GM18907 (cell line): ENCODE results near the gene LIMCH1.

Experiments
- ATAC-seq: cut with Tn5 transposase; IDR thresholded peaks from one replicate; pipeline ENCODE4 v1.9.1; 2021; ENCODE audit warnings: mild to moderate bottlenecking, moderate library complexity; ENCODE audit not compliant: unreplicated experiment

The LIMCH1 gene

DNA sequence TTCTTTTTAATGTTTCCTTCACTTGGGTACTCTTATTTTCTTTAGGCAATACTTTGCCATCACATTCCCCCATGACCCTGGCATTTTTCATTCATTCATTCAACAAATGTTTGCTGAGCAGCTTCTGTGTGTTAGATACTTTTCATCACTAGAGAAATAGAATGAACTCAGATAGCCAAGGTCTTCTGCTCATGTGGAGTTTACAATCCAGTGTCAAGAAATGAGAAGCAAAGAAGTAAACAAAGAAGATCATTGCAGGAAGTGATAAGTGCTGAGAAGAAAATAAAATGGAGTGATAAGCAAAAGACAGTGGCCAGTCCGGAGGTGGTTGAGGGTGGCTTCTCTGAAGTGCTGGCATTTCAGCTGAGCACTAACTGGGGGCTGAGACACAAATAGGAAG, 63.1 kb downstream of the LIMCH1 start:
- no peak for ATAC-seq

DNA sequence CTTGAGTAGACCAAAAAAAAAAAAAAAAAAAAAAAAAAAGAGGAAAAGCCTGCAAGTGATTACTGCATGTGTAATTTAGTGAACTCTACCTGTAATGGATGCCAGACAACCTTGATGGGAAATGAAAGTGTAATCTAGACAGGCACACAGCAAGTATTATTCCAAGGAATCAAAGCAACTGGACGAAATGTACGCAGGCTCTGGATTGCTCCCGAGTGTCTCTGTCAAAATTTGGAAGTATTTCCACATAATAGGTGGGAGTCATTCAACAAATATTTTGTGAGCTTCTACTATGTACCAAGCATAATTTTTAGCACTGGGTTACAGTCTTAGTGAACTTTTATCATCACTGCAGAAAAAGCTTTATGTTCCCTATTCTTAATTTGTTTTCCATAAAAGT, 64.2 kb downstream of the LIMCH1 start:
- no peak for ATAC-seq

DNA sequence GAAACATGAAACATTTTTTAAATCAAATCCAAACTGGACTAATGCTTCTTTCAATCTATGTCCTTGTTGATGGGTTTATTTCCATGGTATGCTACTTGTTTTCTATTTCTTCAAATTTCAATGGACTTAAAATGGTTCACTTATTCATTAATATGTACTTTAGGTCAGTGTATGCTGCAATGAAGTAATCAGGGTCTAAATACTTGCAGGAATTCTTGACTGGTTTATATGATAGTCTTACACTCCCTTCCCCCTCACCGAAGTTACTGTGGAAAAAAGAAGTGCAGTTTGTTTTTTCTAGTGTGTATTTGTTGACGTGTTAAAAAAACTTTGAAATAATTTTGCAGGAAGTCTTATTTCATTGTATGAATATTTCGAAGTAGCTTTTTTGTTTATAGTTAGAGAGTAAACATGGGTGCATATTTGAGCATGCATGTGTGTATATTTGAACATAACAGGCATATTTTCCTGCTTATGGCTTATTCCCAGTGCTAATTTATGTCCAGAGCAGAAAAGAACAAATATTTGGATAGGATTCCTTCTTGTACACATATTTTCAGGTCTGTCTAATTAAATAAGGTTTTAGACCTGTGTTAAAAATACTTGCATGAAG, 65.0 kb downstream of the LIMCH1 start:
- no peak for ATAC-seq

DNA sequence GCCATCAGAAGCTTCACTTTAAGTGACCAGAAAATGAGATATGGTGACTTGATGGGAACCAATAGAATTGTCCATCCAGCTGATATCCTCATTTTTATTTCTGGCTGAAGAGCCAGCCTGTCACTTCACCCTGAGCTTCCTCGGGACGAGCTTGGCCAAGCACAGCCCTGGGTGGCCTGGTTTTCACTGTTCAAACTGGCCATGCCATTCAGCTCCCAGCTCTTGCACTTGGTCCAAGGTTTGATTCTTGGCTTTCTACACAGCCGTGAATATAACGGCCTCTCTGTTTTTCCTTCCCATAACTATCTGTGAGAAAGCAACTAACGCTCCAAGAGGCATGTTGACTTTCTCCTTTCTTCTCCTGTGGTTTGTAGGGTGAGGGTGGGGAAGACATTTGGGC, 71.9 kb downstream of the LIMCH1 start:
- no peak for ATAC-seq

DNA sequence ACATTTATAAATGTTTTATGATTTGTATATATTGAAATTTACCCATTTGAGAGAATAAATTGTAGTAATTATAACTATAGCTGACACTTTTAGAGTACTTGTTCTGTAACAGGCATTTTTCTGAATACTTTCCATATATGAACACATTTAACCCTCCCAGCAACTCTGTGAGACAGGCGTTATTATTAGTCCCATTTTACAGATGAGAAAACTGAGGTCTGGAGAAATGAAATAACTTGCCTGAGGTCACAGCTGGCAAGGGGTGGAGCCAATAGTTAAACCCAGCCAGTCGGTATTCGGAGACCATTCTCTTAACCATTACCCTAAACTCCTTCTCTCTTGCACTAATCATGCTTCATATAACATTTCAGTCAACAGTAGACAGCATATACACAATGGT, 72.5 kb downstream of the LIMCH1 start:
- ATAC-seq, result no peak

DNA sequence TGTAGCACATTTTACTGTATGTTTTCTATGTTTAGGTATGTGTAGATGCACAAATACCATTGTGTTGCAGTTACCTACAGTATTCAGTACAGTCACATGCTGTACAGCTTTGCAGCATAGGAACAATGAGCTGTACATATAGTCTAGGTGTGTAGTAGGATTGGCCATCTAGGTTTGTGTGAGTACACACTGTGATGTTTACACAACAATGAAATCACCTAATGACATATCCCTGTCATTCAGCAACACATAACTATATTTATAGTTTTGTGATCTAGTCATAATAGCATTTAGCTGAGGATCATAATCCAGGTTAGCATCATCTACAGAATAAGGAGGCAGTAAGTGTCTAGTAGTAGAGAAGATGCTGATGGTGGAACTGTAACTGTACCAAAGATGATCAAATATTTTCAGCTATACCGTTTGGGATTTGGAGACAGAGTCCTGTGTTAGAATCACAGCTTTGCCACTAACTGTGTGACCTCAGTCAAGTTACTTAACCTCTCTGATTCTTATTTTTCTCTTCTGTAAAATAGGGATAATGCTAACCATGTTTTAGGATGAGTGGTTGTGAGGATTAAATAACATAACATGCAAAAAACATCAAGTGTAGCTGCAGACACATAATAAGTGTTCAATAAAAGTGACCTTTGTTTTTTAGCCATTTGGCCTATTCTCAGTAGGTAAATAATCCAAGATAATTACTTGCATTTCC, 73.3 kb downstream of the LIMCH1 start:
- ATAC-seq, result no peak

DNA sequence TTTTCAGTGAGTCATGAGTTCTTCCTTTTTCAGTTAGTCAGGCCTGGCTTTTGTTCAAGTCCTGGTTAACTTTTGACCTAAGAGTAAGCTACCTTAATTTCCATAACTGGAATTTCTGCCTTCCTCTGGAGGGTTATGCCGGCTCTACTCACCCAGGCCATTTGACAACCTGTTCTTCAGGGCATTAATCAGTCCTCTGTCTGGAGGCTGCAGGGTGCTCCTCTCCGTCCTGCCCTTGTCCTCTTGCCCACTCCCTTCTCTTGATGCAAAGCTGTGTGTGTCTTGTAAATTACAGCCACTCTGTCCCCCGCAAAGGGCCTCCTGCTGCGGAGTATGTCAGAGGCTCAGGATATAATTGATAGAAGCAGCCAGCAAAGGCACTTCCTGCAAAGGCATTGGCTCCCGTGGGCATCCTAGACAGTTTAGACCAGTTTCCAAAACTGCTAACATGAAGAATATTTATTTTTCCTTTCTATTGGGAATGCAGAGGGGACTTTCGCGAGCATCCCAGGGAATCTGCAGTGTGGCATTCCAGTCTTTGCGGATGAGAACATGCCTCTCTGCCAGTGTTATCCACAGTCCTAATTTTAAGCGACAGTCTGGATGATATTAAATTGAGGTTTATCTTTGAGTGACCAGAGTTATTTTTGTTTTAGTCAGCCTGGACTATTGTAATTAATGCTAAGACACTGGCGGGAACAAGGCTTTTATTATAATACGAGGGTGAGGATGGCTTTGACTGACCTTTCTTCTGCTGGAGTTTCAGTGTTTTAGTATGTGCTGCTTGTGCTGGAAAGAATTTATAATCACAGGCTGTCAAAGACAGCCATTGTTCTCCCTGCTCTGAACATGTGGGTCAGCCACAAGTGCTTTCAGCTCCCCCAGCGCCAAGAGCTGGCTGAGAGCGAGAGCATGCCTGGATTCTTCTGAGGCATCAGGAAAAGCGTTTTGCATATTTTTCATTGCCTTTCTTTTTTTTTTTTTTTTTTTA, 74.2 kb downstream of the LIMCH1 start:
- ATAC-seq, result no peak

DNA sequence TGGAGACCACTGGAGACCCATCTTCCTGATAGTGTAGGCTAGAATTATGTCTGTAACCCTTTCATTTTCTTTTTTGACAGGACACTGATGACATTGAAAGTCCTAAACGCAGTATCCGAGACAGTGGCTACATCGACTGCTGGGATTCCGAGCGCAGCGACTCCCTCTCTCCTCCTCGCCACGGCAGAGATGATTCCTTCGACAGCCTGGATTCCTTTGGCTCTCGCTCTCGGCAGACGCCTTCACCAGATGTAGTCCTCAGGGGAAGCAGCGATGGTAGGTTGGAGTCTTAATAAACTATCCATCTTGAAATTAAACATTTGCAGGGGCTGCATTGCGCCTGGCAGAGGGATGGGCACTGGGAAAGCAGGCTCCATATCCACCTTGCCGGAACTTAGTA, 75.4 kb downstream of the LIMCH1 start:
- ATAC-seq, result no peak

DNA sequence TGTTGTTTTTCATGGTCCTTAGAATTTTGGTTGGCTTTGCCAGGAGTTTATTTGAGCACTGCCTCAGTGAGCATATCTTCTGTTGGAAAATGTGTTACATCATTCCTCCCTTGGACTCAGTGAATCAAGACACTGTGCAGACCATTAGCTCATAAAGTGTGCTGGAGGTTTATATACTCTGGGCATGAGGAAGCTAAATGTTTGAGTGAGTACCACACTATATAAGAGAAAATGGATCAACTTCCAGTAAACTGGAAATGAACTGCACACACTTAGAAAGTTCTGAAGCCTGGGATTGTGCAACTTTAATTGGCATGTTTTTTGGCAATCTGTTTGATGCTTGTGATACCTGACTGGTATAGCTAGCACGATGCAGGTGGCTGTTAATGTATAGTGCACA, 75.9 kb downstream of the LIMCH1 start:
- ATAC-seq, result no peak

DNA sequence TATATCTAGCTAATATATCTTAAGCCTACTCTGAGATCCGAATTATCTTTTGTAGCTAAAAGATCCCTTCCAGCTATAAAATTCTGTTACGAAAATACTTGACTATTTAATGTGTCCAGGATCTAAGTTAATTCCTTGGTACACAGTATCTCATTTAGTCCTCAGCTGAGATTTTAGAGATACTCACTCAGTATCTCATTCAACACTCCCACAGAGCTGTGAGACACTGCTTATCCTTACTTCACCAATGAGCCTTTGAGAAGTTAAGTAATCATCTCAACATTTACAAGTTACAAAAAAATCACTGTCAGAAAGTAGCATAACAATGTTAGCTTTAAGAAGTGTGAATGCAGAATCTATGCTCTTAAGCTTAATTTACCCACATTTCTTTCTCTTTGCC, 76.6 kb downstream of the LIMCH1 start:
- no peak for ATAC-seq

DNA sequence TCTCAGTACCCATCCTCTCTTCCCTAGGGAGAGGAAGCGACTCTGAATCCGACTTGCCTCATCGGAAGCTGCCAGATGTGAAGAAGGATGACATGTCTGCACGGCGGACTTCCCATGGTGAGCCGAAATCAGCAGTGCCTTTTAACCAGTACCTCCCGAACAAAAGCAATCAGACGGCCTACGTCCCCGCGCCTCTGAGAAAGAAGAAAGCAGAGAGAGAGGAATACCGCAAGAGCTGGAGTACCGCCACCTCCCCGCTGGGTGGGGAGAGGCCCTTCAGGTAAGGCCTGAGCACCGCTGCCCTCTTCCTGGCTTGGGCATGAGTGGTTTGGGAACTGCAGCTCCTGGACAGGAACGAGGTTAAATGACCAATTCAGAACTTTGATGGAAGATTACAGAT, 81.2 kb downstream of the LIMCH1 start:
- no peak for ATAC-seq

DNA sequence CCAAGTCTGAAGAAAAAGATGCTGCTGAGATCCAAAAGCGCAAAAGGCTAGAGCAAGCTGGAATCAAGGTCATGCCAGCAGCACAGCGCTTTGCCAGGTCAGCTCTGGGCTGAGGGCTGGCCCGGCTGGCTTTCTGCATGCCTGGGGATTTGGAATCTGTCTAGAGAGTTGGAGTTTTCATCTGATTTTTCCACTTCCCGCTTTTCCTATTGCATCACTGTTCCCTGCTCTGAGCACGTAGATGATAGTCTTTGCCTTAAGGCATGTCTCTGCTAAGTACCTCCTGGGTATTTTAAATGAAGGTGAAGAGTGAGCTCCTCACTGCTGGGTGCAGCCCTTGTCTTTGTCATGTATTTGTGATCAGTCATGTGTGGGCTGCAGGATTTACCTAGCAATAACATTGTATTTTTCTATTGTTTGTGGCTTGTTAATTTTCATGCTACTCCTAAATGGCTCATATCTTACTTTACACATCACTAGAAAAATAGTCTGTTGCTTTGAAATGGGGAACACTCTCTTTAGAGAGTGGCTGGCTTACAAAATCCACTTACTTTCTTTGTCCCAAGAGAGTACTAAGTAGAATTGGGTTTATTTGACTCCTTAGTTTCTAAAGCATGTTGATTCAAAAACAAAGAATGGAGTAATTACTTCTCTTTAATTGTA, 82.8 kb downstream of the LIMCH1 start:
- no peak for ATAC-seq

DNA sequence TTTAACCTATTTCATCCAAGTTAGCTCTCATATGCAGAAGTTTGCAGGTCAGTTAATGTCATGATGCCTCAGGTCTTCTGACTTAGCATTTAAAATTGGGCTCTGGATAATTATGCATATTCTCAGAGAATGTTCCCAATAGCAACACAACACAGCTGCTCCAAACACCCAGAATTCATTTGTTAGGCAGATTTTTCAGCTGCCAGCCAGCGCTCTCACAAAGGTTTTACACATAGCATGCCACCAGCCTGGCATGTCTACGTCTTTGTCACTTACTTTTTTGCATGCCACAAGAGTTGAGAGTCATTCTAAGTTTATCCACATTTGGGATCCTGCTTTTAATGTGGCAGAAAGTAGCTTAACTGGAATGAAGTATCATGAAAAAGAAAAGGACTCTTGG, 84.8 kb downstream of the LIMCH1 start:
- ATAC-seq, result no peak

DNA sequence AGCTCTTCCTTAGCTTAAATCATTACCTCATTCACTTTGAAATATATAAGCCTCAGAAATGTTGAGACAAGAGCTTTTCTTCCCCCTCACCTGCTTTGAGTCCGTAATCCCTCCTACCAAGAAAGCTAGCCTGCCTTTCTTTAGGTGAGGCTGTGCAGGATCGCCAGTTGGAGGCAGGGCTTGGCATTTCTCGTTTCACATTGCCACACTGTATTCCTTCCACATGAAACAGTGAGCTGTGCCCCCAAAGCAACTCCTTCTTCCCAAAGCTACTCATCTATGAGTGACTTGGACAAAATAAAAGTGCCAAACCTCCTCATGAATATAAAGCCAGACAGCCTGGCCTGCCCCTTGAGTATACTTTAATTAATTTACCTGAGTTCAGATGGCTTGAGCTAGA, 86.8 kb downstream of the LIMCH1 start:
- no peak for ATAC-seq

DNA sequence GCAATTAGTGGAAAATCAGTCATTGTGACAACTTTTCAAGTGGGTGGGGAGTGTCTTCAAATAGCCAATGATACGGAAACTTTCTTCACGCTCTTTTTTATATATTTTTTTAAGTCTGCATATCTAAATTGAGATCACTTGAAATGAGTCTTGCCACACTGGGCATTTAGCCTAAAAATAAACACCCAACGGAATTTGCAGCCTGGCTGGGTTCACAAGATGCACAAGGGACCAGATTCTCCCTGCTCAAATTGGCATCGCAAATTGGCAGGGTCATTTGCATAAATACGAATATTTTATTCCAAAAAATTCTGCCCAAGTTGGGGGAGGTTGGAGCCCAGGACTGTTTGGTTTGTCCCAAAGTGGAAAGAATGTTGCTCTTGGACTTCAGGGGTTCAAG, 87.6 kb downstream of the LIMCH1 start:
- no peak for ATAC-seq

DNA sequence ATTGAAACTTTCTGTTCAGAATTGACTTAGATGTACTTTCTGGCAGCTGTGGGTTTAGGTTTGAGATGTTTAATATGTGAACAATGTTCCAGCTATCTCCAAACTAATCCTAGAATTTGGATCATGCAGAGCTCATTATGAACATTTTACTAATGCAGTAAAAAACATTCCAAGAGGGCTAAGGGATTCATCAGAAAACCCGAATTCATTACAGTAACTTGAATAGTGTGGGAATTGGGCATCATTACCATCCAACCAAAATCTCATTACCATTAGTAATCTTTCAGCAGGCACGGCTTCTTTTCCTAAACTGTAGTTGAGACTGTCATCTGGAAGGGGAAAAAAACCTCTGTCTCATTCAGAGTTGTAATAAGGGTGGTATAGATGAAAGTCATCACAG, 91.0 kb downstream of the LIMCH1 start:
- ATAC-seq, result no peak

DNA sequence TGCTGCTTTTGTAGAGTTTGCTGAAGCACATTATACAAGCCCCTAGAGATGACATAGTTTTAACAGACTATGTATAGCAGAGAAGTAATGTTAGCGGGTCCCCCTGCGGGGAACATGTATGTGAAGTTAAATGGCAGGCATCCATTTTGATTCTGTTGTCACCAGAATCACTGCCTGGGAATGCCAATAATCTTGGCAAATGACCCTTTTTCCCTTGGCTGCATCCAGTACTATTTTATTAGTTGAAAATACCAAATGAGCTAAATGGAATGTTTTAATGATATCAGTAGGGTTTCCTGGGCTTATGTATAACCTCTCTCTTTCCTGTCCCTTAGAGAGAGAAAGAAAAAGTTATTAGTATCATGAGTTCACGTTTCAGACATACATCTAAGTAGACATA, 93.6 kb downstream of the LIMCH1 start:
- no peak for ATAC-seq

DNA sequence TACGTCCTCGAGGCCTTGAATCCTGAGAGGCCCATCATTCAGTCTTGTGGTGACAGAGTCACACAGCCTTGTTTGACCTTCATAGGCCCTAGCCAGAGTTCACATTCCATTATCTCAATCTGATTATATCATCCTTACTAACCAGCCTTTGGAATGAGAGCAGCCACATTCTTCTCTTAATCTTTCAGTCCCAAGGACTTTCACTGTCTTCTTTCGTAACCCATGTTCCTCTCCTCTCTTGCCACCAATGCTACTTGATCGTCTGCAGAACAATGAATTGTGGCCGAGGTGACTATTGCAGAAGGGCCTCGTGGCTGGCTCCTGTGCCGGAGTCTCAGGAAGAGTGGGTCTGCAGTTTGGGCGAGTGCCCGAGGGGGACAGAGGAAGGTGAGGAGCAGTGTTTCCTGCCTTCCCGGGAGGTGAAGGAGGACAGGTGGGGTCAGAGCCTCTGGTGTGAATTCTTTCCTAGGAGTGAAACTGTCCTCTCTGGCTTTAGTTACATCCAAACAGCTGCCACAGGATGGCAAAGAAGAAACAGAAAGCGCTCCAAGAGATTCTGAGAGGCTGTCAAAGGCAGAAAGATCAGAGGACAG, 94.6 kb downstream of the LIMCH1 start:
- no peak for ATAC-seq

DNA sequence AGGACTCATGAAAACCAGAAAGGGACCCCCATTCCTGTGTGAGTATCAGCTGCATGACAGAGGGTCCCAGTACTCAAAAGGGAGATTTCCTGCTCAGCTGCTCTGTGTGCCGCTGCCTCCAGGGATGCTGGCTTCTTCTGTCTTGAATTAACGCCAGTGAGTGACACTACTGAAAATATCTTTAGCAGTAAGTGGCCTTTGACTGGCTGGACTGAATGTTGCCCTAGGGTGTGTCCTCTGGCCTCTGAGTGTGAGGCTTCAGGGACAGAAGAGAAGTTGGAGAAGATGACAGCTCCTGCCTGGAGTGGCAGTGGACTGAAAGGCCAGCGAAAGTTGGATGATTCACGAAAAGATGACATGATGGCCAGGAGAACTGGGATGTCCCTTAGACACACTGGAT, 95.4 kb downstream of the LIMCH1 start:
- no peak for ATAC-seq

DNA sequence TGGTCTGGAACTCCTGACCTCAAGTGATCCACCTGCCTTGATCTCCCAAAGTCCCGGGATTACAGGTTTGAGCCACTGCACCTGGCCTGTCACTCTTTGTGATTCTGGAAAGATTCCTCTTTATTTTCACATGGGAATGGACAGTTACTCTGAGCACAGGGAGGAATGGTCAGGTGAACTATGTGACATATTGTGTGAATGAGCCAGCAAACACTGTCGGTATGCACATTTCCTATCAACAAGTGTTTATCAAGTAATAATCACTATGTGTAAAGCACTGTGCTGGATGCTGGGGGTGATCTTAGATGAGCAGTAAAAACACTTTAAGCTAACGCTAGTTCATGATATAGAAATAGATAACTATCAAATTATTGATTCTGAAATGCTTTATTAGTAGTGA, 97.5 kb downstream of the LIMCH1 start:
- ATAC-seq, result no peak

DNA sequence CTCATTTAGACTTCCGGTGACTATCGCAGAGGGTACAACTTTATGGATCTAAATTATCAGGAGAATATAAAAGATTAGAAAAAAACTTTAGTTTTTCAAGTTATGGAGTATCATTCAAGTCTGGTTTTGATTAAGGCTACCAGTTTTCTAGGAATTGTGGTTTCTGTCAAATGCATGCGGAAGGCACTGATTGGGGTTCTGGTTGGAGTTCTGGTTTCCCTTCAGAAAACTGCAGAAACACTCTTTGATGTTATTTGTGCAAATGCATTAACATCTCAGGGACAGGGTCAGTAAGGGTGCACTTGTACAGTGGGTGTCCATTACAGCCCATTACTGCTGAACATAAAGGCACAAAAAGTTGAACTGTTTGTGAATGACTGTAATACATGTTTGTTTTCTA, 100.2 kb downstream of the LIMCH1 start:
- ATAC-seq, result no peak
